GM23248 (cell line): ENCODE data around the gene ALCAM.

ENCODE experiments used
- EZH2 ChIP-seq: fragments of 200-600 bp; sonication (generic); IDR thresholded peaks from 2 replicates; pipeline ENCODE4 v1.6.1; 2018; ENCODE audit warnings: antibody characterized with exemption, mild to moderate bottlenecking; ENCODE audit not compliant: insufficient read depth, poor library complexity, severe bottlenecking
- EZH2phosphoT487 ChIP-seq: fragments of 200-600 bp; sonication (generic); IDR thresholded peaks from 2 replicates; pipeline ENCODE4 v1.6.1; 2018; ENCODE audit warnings: antibody characterized with exemption, moderate library complexity, mild to moderate bottlenecking, low read depth; ENCODE audit not compliant: insufficient read depth

GRCh38 chr3:105348307-105348706 is 18.4 kb upstream of the ALCAM start:
- no peak for TF ChIP-seq EZH2
- no peak for TF ChIP-seq EZH2phosphoT487
